OCI-LY7 (cell line): ENCODE measurements around the gene TSPOAP1. TPM values are rescaled to one million over a fixed set of nuclear protein-coding genes. Genes with fewer than 3 reads are reported as not detected.

Source experiments
- BruUV-seq: library from RNA; stranded (reverse); fragments of 400-500 nt; replicated peaks from 2 replicates; lab custom pipeline; 2021; lab: Mats Ljungman, UMichigan
- CTCF ChIA-PET: fragments of 300-600 bp; sonication (Branson Sonifier 250); formaldehyde crosslinking; loops from one replicate; lab custom pipeline; 2022; ENCODE audit warnings: antibody characterized with exemption; ENCODE audit not compliant: unreplicated experiment; lab: Charles Lee
- POLR2A ChIA-PET: fragments of 300-600 bp; sonication (Branson Sonifier 250); formaldehyde crosslinking; loops from one replicate; lab custom pipeline; 2022; ENCODE audit warnings: antibody characterized with exemption; lab: Charles Lee
- DNase-seq: peaks from one replicate; pipeline ENCODE4 v3.0.0-alpha.2; 2015; ENCODE audit warnings: low spot score
- H2AFZ ChIP-seq: fragments of 200-600 bp; sonication (generic), shearing (Covaris generic); 2 replicates; pipeline ENCODE4 v1.6.1; 2014; ENCODE audit warnings: mild to moderate bottlenecking, antibody characterized with exemption, low read length, moderate library complexity
- H3K27ac ChIP-seq: fragments of 200-600 bp; sonication (generic); 2 replicates; pipeline ENCODE4 v1.5.1; 2014; ENCODE audit warnings: mixed run types, low read depth, mild to moderate bottlenecking, moderate library complexity, low read length, inconsistent platforms; ENCODE audit not compliant: poor library complexity, severe bottlenecking
- H3K36me3 ChIP-seq: fragments of 200-600 bp; sonication (generic); 2 replicates; pipeline ENCODE4 v1.6.1; 2014; ENCODE audit warnings: mild to moderate bottlenecking, antibody characterized with exemption, low read length, moderate library complexity, mixed read lengths; ENCODE audit not compliant: insufficient read depth
- H3K4me1 ChIP-seq: fragments of 200-600 bp; sonication (generic); 2 replicates; pipeline ENCODE4 v1.5.1; 2014; ENCODE audit warnings: mild to moderate bottlenecking, low read length; ENCODE audit not compliant: insufficient read depth, poor library complexity, severe bottlenecking
- H3K4me2 ChIP-seq: fragments of 200-600 bp; sonication (generic); 2 replicates; pipeline ENCODE4 v1.6.1; 2014; ENCODE audit warnings: mild to moderate bottlenecking, low read length
- H3K4me3 ChIP-seq: fragments of 200-600 bp; sonication (generic); 2 replicates; pipeline ENCODE4 v1.5.1; 2014; ENCODE audit warnings: mild to moderate bottlenecking, low read depth, low read length; ENCODE audit not compliant: poor library complexity, severe bottlenecking
- H3K79me2 ChIP-seq: fragments of 200-600 bp; sonication (generic); 2 replicates; pipeline ENCODE4 v1.6.1; 2016; ENCODE audit warnings: low read depth, mild to moderate bottlenecking, low read length, moderate library complexity, mixed read lengths; ENCODE audit not compliant: insufficient read depth
- H3K9me2 ChIP-seq: fragments of 200-600 bp; sonication (generic); 2 replicates; pipeline ENCODE4 v1.6.1; 2016; ENCODE audit warnings: mild to moderate bottlenecking, low read length, mixed read lengths; ENCODE audit not compliant: insufficient read depth
- H3K9me3 ChIP-seq: fragments of 200-600 bp; sonication (generic); 2 replicates; pipeline ENCODE4 v1.6.1; 2014; ENCODE audit warnings: mild to moderate bottlenecking, mixed run types, low read length, mixed read lengths
- H4K20me1 ChIP-seq: fragments of 200-600 bp; sonication (generic); 2 replicates; pipeline ENCODE4 v1.6.1; 2014; ENCODE audit warnings: mild to moderate bottlenecking, antibody characterized with exemption, low read length, moderate library complexity, mixed read lengths; ENCODE audit not compliant: insufficient read depth
- CTCF ChIP-seq: fragments of 200-600 bp; sonication (generic); conservative IDR thresholded peaks from 2 replicates; pipeline ENCODE4 v1.5.1; 2014; ENCODE audit warnings: mild to moderate bottlenecking, antibody characterized with exemption, low read length, moderate library complexity, mixed read lengths
- EZH2phosphoT487 ChIP-seq: fragments of 200-600 bp; sonication (generic); IDR thresholded peaks from 2 replicates; pipeline ENCODE4 v1.6.1; 2018; ENCODE audit warnings: low read depth, borderline replicate concordance, mild to moderate bottlenecking, mixed run types, antibody characterized with exemption, low read length, moderate library complexity, mixed read lengths
- intact Hi-C: fragments of 100-400 bp; cut with micrococcal nuclease; formaldehyde crosslinking; loops from one replicate; pipeline ENCODE4 v1.10.0; 2022; ENCODE audit not compliant: unreplicated experiment
- total RNA-seq, 2 experiments: library from RNA; depleted of rRNA in 1 of 2; stranded (reverse); fragments of >200 nt in 1 of 2; shearing (Covaris generic) in 1 of 2; gene quantifications; 2 replicates each; pipeline ENCODE4 v1.2.3, GENCODE V29; 2014 to 2022

TSPOAP1 gene
- total RNA-seq, 2 experiments from 2014 or later: 24.0 to 50.6 TPM

GRCh38 chr17:58367461-58367860 lies 38.9 kb upstream of the TSPOAP1 start:
- POLR2A ChIA-PET: interaction anchor here (1.1 to 4.4 kb wide), 5 partner anchors 13 to 50 kb away, joined by 5 to 20 read pairs (median 5); partner anchors contain the start of genes RNF43 and SUPT4H1
- no TSS peak for BruUV-seq
- Histone ChIP-seq H3K4me1 (peaks cover 45% of the 10 kb centered on the region), H3K36me3 (no peaks in the 10 kb centered on the region), H3K27ac (peak overlapping the region; percentile 14), H3K79me2 (no peaks in the 10 kb centered on the region), H4K20me1 (no peaks in the 10 kb centered on the region), H2AFZ (no peak overlapping the region), H3K9me3 (no peaks in the 10 kb centered on the region), H3K4me2 (peak overlapping the region; percentile 40), H3K4me3 (no peak overlapping the region), H3K9me2 (no peaks in the 10 kb centered on the region)
- intact Hi-C loops: loop anchor here (2.0 to 5.0 kb wide), 3 partner anchors 15 to 50 kb away; partner anchors contain the start of genes RNF43 and SUPT4H1
- TF ChIP-seq CTCF (no peak), EZH2phosphoT487 (no peak)
- CTCF ChIA-PET: interaction anchor here (2.0 kb wide), 1 partner anchor 23 kb away, joined by 6 read pairs; no protein-coding TSS in a partner anchor
- DNase-seq: no peak

GRCh38 chr17:58365980-58366595 lies 37.5 kb upstream of the TSPOAP1 start:
- no TSS peak for BruUV-seq
- Histone ChIP-seq H3K79me2 (no peaks in the 10 kb centered on the region), H4K20me1 (no peaks in the 10 kb centered on the region), H3K27ac (peak overlapping the region; percentile 36), H3K4me1 (peaks cover 45% of the 10 kb centered on the region), H3K36me3 (no peaks in the 10 kb centered on the region), H3K4me3 (no peak overlapping the region), H3K4me2 (peak overlapping the region; percentile 10; the same call in 1 of the 2 replicates), H3K9me3 (no peaks in the 10 kb centered on the region), H3K9me2 (no peaks in the 10 kb centered on the region), H2AFZ (peak overlapping the region; percentile 56; the same call in 1 of the 2 replicates)
- intact Hi-C loops: loop anchor here (2.0 to 5.0 kb wide), 3 partner anchors 13 to 51 kb away; partner anchors contain the start of genes RNF43 and SUPT4H1
- POLR2A ChIA-PET: interaction anchor here (0.7 to 4.4 kb wide), 7 partner anchors 13 to 465 kb away, joined by 3 to 20 read pairs (median 5); partner anchors contain the start of gene RNF43
- peak; percentile 54 for DNase-seq
- TF ChIP-seq EZH2phosphoT487 (no peak), CTCF (no peak)
- CTCF ChIA-PET: interaction anchor here (0.6 to 2.0 kb wide), 2 partner anchors 22 to 51 kb away, joined by 3 to 6 read pairs; partner anchors contain the start of gene RNF43
